Endothelial cell of umbilical vein (primary cell): ENCODE results near the gene MORN5. TPM values are rescaled to one million over a fixed set of nuclear protein-coding genes. Genes with fewer than 3 reads are reported as not detected.

Source experiments
- BruUV-seq: library from RNA; stranded (reverse); fragments of 400-500 nt; replicated peaks from 2 replicates; lab custom pipeline; 2021; lab: Mats Ljungman, UMichigan
- CTCF ChIA-PET: fragments of 300-600, 350-600 bp; sonication (Branson Sonifier 250); formaldehyde crosslinking; loops from one replicate; lab custom pipeline; 2021; ENCODE audit warnings: antibody characterized with exemption, inconsistent platforms; lab: Charles Lee
- POLR2A ChIA-PET: fragments of 300-600, 350-600 bp; sonication (Branson Sonifier 250); formaldehyde crosslinking; loops from one replicate; lab custom pipeline; 2021; ENCODE audit warnings: antibody characterized with exemption, inconsistent platforms; lab: Charles Lee
- DNase-seq: peaks from one replicate; pipeline ENCODE4 v3.0.0-alpha.2; 2011; ENCODE audit warnings: low read depth, low spot score
- FAIRE-seq: peaks from 2 replicates; lab custom pipeline; 2011; peaks lifted over from hg19 to GRCh38; lab: Jason Lieb, UNC
- H2AFZ ChIP-seq: 2 replicates; pipeline ENCODE4 v1.6.0; 2012; ENCODE audit warnings: low read depth, low read length, control low read depth, inconsistent platforms
- H3K27ac ChIP-seq: 2 replicates; pipeline ENCODE4 v1.5.1; 2011; ENCODE audit warnings: low read depth, mild to moderate bottlenecking, control low read depth, low read length, moderate library complexity; ENCODE audit not compliant: insufficient read depth
- H3K27me3 ChIP-seq, 2 experiments: 2 replicates each; pipeline versions ENCODE4 v1.6.0 to v1.6.1; 2011; ENCODE audit warnings: low read length in 2 of 2, mixed read lengths in 1 of 2; ENCODE audit not compliant: control insufficient read depth in 2 of 2, insufficient read depth in 2 of 2
- H3K36me3 ChIP-seq, 2 experiments: 2 replicates in 1 of 2; 3 replicates in 1 of 2; pipeline ENCODE4 v1.5.1; 2011; ENCODE audit warnings: low read length in 2 of 2, mild to moderate bottlenecking in 1 of 2, moderate library complexity in 1 of 2; ENCODE audit not compliant: control insufficient read depth in 2 of 2, insufficient read depth in 2 of 2; ENCODE audit errors: extremely low read depth in 1 of 2
- H3K4me1 ChIP-seq: 3 replicates; pipeline ENCODE4 v1.5.1; 2011; ENCODE audit warnings: mild to moderate bottlenecking, low read length; ENCODE audit not compliant: control insufficient read depth, insufficient read depth; ENCODE audit errors: extremely low read depth
- H3K4me2 ChIP-seq: 2 replicates; pipeline ENCODE4 v1.6.1; 2011; ENCODE audit warnings: low read length, control low read depth, mixed read lengths; ENCODE audit not compliant: insufficient read depth
- H3K4me3 ChIP-seq, 3 experiments: fragments of 200-600 bp in 1 of 3; sonication (generic), shearing (Covaris generic) in 1 of 3; replicated peaks in 1 of 3; 2 replicates each; pipeline ENCODE4 v1.5.1; 2011 to 2016; ENCODE audit warnings: control low read depth in 3 of 3, low read length in 3 of 3, mild to moderate bottlenecking in 2 of 3, inconsistent platforms in 1 of 3, low read depth in 1 of 3, moderate library complexity in 1 of 3; ENCODE audit not compliant: insufficient read depth in 1 of 3
- H3K79me2 ChIP-seq: 2 replicates; pipeline ENCODE4 v1.6.0; 2012; ENCODE audit warnings: low read length, inconsistent platforms; ENCODE audit not compliant: control insufficient read depth, insufficient read depth
- H3K9ac ChIP-seq: replicated peaks from 2 replicates; pipeline ENCODE3; 2011; ENCODE audit warnings: low read length, control low read depth; ENCODE audit not compliant: insufficient read depth; ENCODE audit errors: extremely low read depth
- H3K9me1 ChIP-seq: replicated peaks from 3 replicates; pipeline ENCODE4 v1.6.0; 2011; ENCODE audit warnings: mild to moderate bottlenecking, low read length; ENCODE audit not compliant: control insufficient read depth, insufficient read depth; ENCODE audit errors: extremely low read depth
- H3K9me3 ChIP-seq: replicated peaks from 2 replicates; pipeline ENCODE4 v1.5.1; 2012; ENCODE audit warnings: low read length, inconsistent platforms; ENCODE audit not compliant: control insufficient read depth, insufficient read depth
- H4K20me1 ChIP-seq: replicated peaks from 2 replicates; pipeline ENCODE3; 2011; ENCODE audit warnings: mild to moderate bottlenecking, low read length; ENCODE audit not compliant: control insufficient read depth, insufficient read depth; ENCODE audit errors: extremely low read depth
- EZH2 ChIP-seq: IDR thresholded peaks from 2 replicates; pipeline ENCODE4 v1.6.1; 2012; ENCODE audit warnings: borderline replicate concordance, low read depth, mild to moderate bottlenecking, moderate library complexity, low read length, inconsistent platforms; ENCODE audit not compliant: severe bottlenecking
- FOS ChIP-seq: IDR thresholded peaks from 2 replicates; pipeline ENCODE4 v1.6.1; 2011; ENCODE audit warnings: mild to moderate bottlenecking, low read length, moderate library complexity, borderline replicate concordance; ENCODE audit not compliant: insufficient read depth
- GATA2 ChIP-seq: IDR thresholded peaks from 2 replicates; pipeline ENCODE4 v1.7.0; 2011; ENCODE audit warnings: low read depth, mild to moderate bottlenecking, moderate library complexity, mixed read lengths, low read length; ENCODE audit not compliant: insufficient read length, insufficient read depth
- JUN ChIP-seq: IDR thresholded peaks from 2 replicates; pipeline ENCODE4 v1.6.1; 2011; ENCODE audit warnings: borderline replicate concordance, low read depth; ENCODE audit not compliant: insufficient read length, insufficient read depth
- POLR2A ChIP-seq: IDR thresholded peaks from 2 replicates; pipeline ENCODE4 v1.6.1; 2012; ENCODE audit warnings: low read depth, mild to moderate bottlenecking, control low read depth, low read length
- POLR2AphosphoS5 ChIP-seq: IDR thresholded peaks from 2 replicates; pipeline ENCODE4 v1.6.1; 2012; ENCODE audit warnings: low read depth, mild to moderate bottlenecking, control low read depth, low read length, moderate library complexity; ENCODE audit not compliant: insufficient read depth
- dilution Hi-C: fragments of 300-500 bp; cut with MboI; formaldehyde crosslinking; loops from one replicate; pipeline ENCODE4 v1.15.0; 2019; ENCODE audit warnings: low sequenced_read_pairs; ENCODE audit not compliant: extremely low pct_ligation_motif_present
- intact Hi-C: fragments of 100-400 bp; cut with micrococcal nuclease; formaldehyde crosslinking; loops from one replicate; pipeline ENCODE4 v1.10.0; 2022
- polyA plus RNA-seq, 4 experiments: library from polyadenylated mRNA; depleted of rRNA in 3 of 4; stranded (reverse) in 3 of 4; unstranded in 1 of 4; fragments of >200 nt; gene quantifications; 2 replicates each; pipeline versions ENCODE4 v1.2.1 to v1.2.3, GENCODE V29; 2011 to 2012; ENCODE audit warnings: missing spikeins in 1 of 4
- total RNA-seq: library from RNA; stranded (reverse); gene quantifications from 2 replicates; pipeline ENCODE4 v1.2.3, GENCODE V29; 2021
- TF ChIP-seq, protein P1 (sequence below): IDR thresholded peaks from 2 replicates; pipeline ENCODE4 v1.6.1; 2011; ENCODE audit not compliant: insufficient read depth, insufficient read length
- TF ChIP-seq, protein P2 (sequence below), 2 donors: IDR thresholded peaks; 1 replicate in 1 of 2; 2 replicates in 1 of 2; pipeline ENCODE4 v1.5.1; 2011; ENCODE audit warnings: low read length in 2 of 2, mild to moderate bottlenecking in 2 of 2, moderate library complexity in 2 of 2, control low read depth in 1 of 2, inconsistent platforms in 1 of 2, low read depth in 1 of 2; ENCODE audit not compliant: insufficient read depth in 1 of 2; ENCODE audit errors: extremely low read depth in 1 of 2

Gene MORN5
- total and polyA plus RNA-seq, 2 donors (not counting 3 experiments of a cell fraction or from before 2014, with no cell fraction given) = not detected

DNA sequence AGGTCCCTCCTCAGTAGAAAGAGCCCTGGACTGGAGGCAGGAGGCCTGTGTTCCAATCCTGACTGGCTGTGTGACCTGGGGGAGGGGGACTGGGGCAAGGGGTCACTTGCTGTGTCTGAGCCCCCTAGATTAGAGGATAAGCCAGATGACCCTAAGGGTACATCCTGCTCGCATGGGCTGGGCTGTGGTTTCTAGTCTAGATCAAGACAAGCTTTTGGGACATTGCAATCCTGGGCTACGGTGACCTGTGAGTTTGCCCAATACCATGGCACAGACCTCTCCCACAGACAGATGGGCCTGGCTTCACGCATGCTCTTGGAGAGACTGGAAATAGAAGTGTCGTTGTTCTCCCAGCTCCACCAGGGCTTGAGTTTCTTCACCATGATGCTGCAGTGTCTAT lies 27.2 kb upstream of the MORN5 start:
- Histone ChIP-seq H3K9me3 (no peaks in the 10 kb centered on the region), H3K36me3 (no peaks in the 10 kb centered on the region), H2AFZ (no peak overlapping the region), H3K9ac (no peak overlapping the region), H3K27me3 (no peaks in the 10 kb centered on the region), H3K27ac (no peak overlapping the region), H3K79me2 (no peaks in the 10 kb centered on the region), H3K4me2 (no peak overlapping the region), H4K20me1 (no peaks in the 10 kb centered on the region), H3K9me1 (no peaks in the 10 kb centered on the region), H3K4me1 (peaks cover 35% of the 10 kb centered on the region), H3K4me3 (no peak overlapping the region)
- dilution Hi-C loops (no loop called here), intact Hi-C loops (no loop called here)
- POLR2A ChIA-PET = no interaction called here
- TF ChIP-seq POLR2AphosphoS5 (no peak), JUN (no peak), EZH2 (no peak), POLR2A (no peak), GATA2 (no peak), FOS (no peak)
- TF ChIP-seq, protein P1, sequence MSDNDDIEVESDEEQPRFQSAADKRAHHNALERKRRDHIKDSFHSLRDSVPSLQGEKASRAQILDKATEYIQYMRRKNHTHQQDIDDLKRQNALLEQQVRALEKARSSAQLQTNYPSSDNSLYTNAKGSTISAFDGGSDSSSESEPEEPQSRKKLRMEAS = no peak
- TF ChIP-seq, protein P2, sequence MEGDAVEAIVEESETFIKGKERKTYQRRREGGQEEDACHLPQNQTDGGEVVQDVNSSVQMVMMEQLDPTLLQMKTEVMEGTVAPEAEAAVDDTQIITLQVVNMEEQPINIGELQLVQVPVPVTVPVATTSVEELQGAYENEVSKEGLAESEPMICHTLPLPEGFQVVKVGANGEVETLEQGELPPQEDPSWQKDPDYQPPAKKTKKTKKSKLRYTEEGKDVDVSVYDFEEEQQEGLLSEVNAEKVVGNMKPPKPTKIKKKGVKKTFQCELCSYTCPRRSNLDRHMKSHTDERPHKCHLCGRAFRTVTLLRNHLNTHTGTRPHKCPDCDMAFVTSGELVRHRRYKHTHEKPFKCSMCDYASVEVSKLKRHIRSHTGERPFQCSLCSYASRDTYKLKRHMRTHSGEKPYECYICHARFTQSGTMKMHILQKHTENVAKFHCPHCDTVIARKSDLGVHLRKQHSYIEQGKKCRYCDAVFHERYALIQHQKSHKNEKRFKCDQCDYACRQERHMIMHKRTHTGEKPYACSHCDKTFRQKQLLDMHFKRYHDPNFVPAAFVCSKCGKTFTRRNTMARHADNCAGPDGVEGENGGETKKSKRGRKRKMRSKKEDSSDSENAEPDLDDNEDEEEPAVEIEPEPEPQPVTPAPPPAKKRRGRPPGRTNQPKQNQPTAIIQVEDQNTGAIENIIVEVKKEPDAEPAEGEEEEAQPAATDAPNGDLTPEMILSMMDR (IDR thresholded peaks at IDR 0.05; ENCODE audit: extremely low read depth in 1 of 2, insufficient read depth in 1 of 2, low read depth in 1 of 2, low read length in 2 of 2) = no peak
- CTCF ChIA-PET = interaction anchor here (1.0 to 6.1 kb wide), 5 partner anchors 8 to 218 kb away, joined by 4 to 73 read pairs (median 25); no protein-coding TSS in a partner anchor
- no TSS peak for BruUV-seq
- FAIRE-seq (no peak), DNase-seq (no peak)
